ENCODE results near the gene TARBP2. TPM values are rescaled to one million over a fixed set of nuclear protein-coding genes. Genes with fewer than 3 reads are reported as not detected.

Gene TARBP2
- total RNA-seq, 2 donors from 2014 or later: 33.8 to 56.7 TPM

DNA sequence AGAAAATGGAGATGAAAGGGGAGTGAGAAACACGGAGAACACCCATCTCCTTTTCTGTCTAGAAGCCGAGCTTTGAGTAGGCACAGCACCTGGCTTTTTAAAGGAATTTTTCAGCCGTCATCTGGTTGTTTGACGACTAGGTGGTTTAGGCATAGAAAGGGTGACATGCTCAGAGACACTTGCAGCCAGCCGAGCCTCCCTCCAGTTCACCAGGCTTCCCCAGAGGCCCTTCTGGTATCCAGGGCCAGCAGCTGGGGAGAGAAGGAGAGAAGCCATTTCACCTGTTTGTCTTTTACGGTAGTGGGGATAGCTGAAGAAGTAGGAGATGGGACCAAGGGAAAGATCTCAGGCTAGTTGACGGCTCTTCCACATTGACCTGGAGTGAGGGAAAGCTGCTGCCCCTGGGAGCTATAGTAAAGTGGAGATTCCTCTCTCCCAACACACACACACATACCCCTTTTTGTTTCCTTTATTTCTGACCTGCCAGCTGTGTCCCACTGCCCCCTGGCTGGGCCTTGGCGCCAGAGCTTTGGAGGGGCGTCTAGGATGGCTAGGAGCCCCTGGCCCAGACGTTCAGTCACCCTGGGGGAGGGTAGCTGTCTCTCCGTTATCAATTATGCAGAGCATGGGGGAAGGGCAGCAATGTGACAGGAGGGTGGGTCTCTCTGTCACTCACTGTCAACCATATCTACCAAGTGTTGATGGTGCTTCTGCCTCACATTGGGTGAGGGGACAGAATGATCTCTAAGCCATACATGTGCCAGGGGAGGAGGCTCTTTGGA is 7.3 kb upstream of the TARBP2 start:
- Mint-ChIP-seq H3K4me3 (peak overlapping the region; percentile 87), H3K36me3 (no peaks in the 10 kb centered on the region), H3K4me1 (ENCODE audit: low read depth in 2 of 2) (peaks cover 28 to 35% of the 10 kb centered on the region in 2 donors), H3K27ac (peak overlapping the region; percentile 43 to 73), H3K9me3 (no peaks in the 10 kb centered on the region), H3K27me3 (no peaks in the 10 kb centered on the region)
- no peak for DNase-seq (ENCODE audit: low spot score)
- no peak for ATAC-seq

DNA sequence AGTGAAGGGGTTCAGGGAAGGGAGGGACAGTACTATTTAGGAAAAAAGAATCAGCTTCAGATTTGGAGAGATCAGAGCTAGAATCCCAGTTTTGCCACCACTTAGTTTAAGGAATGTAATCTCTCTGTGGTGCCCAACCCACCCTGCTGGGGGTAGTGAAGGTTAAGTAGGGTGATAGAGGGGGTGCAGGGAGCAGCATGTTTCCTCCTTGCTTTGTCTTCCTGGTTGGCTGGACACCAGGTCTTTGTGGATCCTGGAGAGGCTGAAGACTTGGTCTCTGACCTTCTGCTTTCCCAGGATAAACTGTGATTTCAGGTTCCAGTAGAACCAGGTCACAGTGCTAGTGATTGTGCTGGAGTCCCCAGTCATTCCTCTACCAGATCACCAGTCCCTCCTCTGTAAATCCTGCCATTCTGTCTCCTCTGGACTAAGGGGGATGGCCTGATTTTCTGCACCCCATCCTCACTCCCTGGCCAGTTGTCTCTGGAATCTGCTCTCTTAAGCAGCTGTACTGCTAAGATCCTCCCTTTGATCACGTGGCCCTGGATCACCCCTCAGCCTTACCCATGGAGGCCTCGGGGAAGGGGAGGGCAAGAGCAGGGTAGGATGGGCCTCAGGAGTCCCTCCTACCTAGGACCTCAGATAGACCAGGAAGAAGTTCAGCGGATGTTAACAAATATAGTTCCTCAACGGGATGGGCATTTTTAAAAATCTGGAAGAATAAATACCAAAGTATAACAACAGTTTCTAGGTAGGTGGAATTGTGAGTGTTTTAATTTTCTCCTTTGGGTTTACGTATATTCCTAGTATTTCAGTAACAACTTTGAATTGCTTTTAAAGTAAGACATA is 5.0 kb upstream of the TARBP2 start:
- no peak for DNase-seq (ENCODE audit: low spot score)
- no peak overlapping the region for H3K27ac Mint-ChIP-seq
- peaks cover 38 to 46% of the 10 kb centered on the region in 2 donors for H3K4me1 Mint-ChIP-seq (ENCODE audit: low read depth in 2 of 2)
- no peaks in the 10 kb centered on the region for H3K36me3 Mint-ChIP-seq
- ATAC-seq: no peak
- no peak overlapping the region for H3K4me3 Mint-ChIP-seq
- H3K27me3 Mint-ChIP-seq: no peaks in the 10 kb centered on the region
- H3K9me3 Mint-ChIP-seq: no peaks in the 10 kb centered on the region

DNA sequence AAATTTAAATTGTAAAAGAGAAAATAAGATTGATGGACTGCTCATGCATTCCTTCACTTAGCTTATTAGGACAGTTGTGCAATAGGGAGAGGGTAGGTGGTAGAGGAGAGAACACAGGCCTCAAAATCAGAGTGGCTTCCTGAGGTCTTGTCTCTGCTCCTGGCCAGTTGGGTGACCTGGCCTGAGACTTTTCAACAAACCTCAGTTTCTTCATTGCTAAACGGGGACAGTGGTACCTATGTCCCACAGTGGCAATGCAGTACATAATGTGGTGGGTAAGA is 4.4 kb upstream of the TARBP2 start:
- Mint-ChIP-seq H3K36me3 (no peaks in the 10 kb centered on the region), H3K27ac (no peak overlapping the region), H3K4me1 (ENCODE audit: low read depth in 2 of 2) (peaks cover 39 to 46% of the 10 kb centered on the region in 2 donors)

DNA sequence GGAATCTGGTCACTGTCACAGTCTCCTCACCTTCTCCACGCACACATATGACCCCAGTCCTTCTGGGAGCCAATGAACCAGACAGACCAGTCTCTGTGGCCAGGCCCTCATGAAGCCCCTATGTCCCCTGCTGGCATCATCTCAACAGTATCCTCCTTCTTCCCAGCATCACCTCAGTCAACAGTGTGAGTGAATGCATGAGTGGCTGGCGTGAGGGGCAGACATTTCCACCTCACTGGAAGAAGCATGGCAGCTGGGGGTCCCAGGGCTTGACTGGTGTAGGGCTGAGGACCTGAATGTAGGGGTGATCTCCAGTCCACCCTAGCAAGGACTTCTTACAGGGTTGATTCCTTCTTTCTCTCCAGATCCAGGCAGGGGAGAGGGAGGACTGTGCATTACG is 3.6 kb upstream of the TARBP2 start:
- peaks cover 40 to 46% of the 10 kb centered on the region in 2 donors for H3K4me1 Mint-ChIP-seq (ENCODE audit: low read depth in 2 of 2)
- no peaks in the 10 kb centered on the region for H3K9me3 Mint-ChIP-seq
- ATAC-seq (no peak), DNase-seq (ENCODE audit: low spot score) (no peak)
- H3K4me3 Mint-ChIP-seq: peak overlapping the region; percentile 98
- no peaks in the 10 kb centered on the region for H3K36me3 Mint-ChIP-seq
- H3K27ac Mint-ChIP-seq: peak overlapping the region in 1 of 2 donors; percentile 63
- H3K27me3 Mint-ChIP-seq: no peaks in the 10 kb centered on the region

More for the DNA sequence above, 4.4 kb upstream of the TARBP2 start:
- Mint-ChIP-seq H3K9me3 (no peaks in the 10 kb centered on the region), H3K4me3 (no peak overlapping the region), H3K27me3 (no peaks in the 10 kb centered on the region)
- ATAC-seq (no peak), DNase-seq (ENCODE audit: low spot score) (no peak)

DNA sequence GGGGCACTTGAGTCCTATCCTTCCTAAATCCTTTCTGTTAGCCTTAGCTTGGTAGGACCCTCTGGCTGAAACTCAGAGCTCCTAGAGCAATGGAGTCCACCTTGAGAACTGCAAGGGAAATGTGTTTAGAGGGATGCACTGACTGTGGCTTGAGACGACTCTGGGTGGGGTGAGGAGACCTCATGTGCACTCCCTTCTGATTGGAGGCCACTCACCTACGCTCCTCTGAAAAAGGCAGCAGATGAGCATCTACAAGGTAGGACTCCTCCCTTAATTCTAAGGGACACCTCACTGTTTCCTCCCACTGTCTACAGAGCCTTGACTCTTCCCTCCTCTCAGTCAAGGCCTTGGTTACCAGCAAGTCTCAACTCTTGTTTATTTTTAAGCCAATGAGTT is 2.9 kb upstream of the TARBP2 start:
- H3K4me3 Mint-ChIP-seq: peak overlapping the region; percentile 98
- no peaks in the 10 kb centered on the region for H3K27me3 Mint-ChIP-seq
- peaks cover 36 to 43% of the 10 kb centered on the region in 2 donors for H3K4me1 Mint-ChIP-seq (ENCODE audit: low read depth in 2 of 2)
- no peaks in the 10 kb centered on the region for H3K9me3 Mint-ChIP-seq
- DNase-seq (ENCODE audit: low spot score): no peak
- no peaks in the 10 kb centered on the region for H3K36me3 Mint-ChIP-seq
- no peak for ATAC-seq
- peak overlapping the region; percentile 93 to 96 for H3K27ac Mint-ChIP-seq

DNA sequence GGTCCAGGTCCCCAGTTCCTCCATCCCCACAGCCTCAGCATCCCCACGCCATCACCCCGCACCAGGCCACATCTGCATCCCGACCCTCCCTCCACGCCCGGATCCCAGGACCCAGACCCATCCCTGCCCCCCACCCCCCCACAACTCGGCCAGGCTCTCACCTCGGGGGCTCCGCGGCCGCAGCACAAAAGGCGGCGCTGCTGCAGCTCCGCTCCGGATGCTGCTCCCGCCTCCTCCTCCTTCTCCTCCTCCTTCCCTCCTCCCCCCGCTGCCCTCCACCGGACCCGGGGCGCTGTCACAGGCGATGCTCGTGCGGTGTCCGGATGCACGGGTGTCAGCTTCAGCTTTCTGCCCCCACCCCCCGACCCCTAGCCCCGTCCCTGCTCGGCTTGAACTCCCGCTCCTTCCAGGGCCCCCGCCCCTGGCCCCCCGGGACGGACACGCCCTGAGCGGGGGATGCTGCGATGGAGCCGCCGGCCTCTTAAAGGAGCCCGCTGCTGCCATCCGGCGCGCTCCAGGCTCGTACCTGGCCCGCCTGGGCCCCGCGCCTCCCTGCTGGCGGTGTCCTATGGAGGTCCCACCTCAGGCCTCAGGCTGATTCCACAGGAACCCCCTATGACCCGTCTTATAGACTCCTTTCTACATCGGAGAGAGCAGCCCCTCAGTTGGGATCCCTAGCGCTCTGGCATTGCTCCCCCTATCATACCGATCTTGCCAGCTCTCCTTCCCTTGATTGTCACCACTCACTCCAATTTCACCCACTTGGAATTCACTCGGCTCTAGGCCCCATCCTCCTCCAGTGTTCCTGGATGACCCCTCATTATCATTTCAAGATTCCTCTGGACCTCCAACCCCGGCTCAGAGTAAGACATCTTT is 1.6 kb upstream of the TARBP2 start, which contains the start of gene MAP3K12:
MAP3K12 (minus strand) TSS at position 193 of the 876 bp plus-strand sequence. CDS start 12,067 bp downstream, outside the sequence.
- Mint-ChIP-seq H3K9me3 (no peaks in the 10 kb centered on the region), H3K4me3 (peak within 1 kb of the TSS; percentile 98), H3K27ac (peak within 1 kb of the TSS; percentile 93 to 96), H3K27me3 (no peaks in the 10 kb centered on the region), H3K36me3 (no peaks in the 10 kb centered on the region), H3K4me1 (ENCODE audit: low read depth in 2 of 2) (peaks cover 26 to 33% of the 10 kb centered on the region in 2 donors)
- ATAC-seq (no peak), DNase-seq (ENCODE audit: low spot score) (peak; percentile 81)

DNA sequence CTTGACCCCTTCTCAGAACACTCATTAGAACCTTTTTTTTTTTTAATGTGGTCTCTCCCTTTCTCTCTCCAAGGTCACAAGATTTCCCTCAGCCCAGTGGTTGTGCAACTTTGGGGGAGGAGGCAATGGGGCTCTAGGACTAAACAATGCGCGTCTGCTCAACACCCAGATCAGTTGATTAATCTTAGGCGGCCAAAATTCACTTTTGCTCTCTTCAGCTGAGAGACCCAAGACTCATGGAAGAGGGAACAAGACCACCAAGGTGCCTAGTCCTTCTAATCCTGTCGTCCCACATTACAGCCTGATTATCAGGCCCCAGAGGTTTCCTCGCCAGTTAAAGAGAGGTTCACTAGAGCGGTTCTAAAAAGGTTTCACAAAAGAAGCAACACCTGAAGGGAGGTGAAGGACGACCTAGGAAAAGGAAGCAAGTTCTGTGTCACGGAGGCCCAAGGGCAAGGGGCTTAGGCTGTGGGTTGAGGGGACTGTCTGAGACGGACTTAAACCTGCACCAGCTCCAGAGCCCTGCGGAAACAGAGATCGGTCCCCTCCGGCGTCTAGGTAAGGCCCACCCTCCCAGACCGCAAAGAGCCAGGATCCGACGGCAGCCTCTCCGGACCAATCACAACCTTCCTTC is 824 bp upstream of the TARBP2 start:
- Mint-ChIP-seq H3K4me3 (peak overlapping the region; percentile 98), H3K4me1 (ENCODE audit: low read depth in 2 of 2) (peaks cover 29 to 33% of the 10 kb centered on the region in 2 donors), H3K36me3 (no peaks in the 10 kb centered on the region), H3K27ac (peak overlapping the region; percentile 93 to 96), H3K27me3 (no peaks in the 10 kb centered on the region), H3K9me3 (no peaks in the 10 kb centered on the region)
- DNase-seq (ENCODE audit: low spot score) (no peak), ATAC-seq (no peak)

DNA sequence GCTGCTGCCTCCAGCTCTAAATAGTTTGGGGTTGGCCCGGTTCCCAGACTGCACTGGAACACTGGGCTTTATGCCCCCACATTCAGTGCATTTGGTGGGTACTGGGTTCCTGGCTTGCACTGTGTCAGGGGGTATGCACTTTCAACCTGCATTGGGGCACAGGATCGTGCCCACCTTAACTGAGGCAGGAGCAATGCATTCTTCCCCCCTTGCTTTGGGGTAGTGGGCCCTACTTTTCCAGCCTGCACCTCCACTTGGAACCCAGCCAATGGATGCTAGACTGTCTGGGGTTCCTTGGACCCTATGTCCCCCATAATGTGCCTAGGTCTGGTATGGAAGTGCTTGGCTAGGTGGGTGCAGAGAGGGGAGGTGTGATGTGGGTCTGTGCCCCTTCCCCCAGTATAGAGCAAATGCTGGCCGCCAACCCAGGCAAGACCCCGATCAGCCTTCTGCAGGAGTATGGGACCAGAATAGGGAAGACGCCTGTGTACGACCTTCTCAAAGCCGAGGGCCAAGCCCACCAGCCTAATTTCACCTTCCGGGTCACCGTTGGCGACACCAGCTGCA is 615 bp downstream of the TARBP2 start:
- no peak for DNase-seq (ENCODE audit: low spot score)

DNA sequence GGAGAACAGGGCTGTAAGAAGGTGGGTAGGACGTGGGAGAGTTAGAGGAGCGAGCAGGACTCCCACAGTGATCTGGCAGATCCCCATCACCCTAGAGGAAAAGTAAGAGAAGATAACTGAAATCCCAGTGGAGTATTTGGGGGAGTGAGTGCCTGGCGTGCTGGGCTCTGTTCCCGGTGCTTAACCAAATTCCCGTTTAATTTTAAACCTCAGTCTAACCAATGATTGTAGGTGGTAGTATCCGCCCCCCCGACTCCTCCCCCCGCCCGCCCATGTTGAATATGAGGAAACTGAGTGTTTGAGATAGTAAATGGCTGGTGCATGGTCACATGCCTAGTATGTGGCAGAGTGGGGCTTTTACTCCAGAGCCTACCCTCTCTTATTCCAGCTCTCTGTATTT is 1.2 kb downstream of the TARBP2 start:
- DNase-seq (ENCODE audit: low spot score) (no peak), ATAC-seq (no peak)
- Mint-ChIP-seq H3K27me3 (no peaks in the 10 kb centered on the region), H3K9me3 (no peaks in the 10 kb centered on the region), H3K27ac (peak overlapping the region; percentile 93 to 96), H3K4me1 (ENCODE audit: low read depth in 2 of 2) (peaks cover 26 to 31% of the 10 kb centered on the region in 2 donors), H3K4me3 (peak overlapping the region; percentile 98), H3K36me3 (no peaks in the 10 kb centered on the region)

More for the DNA sequence above, 615 bp downstream of the TARBP2 start:
- Mint-ChIP-seq H3K27ac (peak overlapping the region; percentile 93 to 96), H3K4me1 (ENCODE audit: low read depth in 2 of 2) (peaks cover 26 to 33% of the 10 kb centered on the region in 2 donors), H3K9me3 (no peaks in the 10 kb centered on the region), H3K27me3 (no peaks in the 10 kb centered on the region), H3K36me3 (no peaks in the 10 kb centered on the region), H3K4me3 (peak overlapping the region; percentile 98)
- no peak for ATAC-seq

DNA sequence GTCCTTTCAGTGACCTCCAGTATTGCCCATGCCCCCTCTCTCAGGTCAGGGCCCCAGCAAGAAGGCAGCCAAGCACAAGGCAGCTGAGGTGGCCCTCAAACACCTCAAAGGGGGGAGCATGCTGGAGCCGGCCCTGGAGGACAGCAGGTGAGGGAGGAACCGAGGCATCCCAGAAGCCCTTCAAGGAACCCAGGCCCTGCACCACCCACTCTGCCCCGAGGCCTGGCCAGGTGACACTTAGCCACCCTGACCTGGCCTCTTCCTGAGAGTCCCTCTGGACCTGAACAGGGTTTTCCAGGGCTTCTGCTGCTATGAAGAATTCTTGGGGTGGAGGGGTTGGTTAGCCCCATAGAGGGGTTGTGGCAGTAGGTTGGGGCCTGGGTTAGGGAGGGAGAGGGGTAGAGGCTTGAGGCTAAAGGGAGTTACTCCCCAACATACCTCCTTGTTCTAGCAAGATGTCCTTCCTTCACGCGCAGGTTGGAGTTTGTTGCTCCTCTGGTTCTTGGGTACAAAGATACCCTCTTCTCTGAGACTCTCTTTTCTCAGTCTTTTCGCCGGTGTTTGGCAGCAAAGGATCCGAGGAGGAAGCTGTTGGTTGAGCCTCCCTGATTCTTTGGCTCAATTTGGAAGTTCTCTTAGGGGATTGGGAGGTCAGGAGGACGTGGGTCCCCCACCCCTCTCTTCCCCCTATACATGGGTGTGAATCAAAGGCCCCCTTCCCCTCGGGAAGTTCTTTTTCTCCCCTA is 2.1 kb downstream of the TARBP2 start:
- Mint-ChIP-seq H3K36me3 (no peaks in the 10 kb centered on the region), H3K27ac (peak overlapping the region in 1 of 2 donors; percentile 27), H3K27me3 (no peaks in the 10 kb centered on the region), H3K9me3 (no peaks in the 10 kb centered on the region), H3K4me1 (ENCODE audit: low read depth in 2 of 2) (peaks cover 23 to 26% of the 10 kb centered on the region in 2 donors), H3K4me3 (no peak overlapping the region)
- ATAC-seq (no peak), DNase-seq (ENCODE audit: low spot score) (no peak)

DNA sequence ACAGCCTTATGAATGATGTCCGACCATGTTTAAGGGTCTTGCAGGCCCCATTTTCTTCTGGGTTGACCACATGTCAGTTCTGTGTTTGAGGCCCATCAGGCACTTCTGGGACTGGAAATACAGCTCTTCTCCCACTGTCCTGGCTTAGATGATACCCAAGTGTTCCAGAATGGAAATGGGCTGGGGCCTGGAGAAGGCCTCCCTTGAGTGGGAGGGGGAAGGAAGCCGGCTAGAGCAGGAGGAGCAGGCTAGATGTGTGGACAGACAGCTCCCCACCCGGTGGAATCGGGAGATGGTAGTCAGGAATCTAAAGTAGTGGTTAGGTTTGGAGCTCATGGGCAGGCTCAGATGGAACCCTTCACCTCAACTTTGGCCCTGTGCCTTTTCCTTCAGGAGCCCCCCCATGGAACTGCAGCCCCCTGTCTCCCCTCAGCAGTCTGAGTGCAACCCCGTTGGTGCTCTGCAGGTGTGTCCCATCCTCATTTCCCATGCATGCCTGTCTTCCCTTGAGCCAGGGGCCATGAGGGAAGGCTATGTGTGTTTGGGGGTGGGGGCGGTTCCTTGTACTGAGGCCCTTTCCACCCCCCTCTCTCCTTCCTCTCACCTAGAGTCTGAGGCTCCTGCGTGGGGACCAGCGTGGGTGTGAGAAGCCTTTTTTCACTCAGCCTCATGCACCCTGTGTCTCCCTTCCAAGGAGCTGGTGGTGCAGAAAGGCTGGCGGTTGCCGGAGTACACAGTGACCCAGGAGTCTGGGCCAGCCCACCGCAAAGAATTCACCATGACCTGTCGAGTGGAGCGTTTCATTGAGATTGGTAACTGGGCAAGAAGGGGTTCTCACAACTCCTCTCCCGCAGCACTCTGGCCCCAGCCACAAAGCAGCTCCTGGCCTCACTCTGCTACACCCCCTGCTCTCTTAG is 3.2 kb downstream of the TARBP2 start:
- ATAC-seq (no peak), DNase-seq (ENCODE audit: low spot score) (no peak)
- Mint-ChIP-seq H3K36me3 (no peaks in the 10 kb centered on the region), H3K27ac (peak overlapping the region in 1 of 2 donors; percentile 27), H3K27me3 (no peaks in the 10 kb centered on the region), H3K4me3 (no peak overlapping the region), H3K4me1 (ENCODE audit: low read depth in 2 of 2) (peaks cover 19 to 20% of the 10 kb centered on the region in 2 donors), H3K9me3 (no peaks in the 10 kb centered on the region)
